ENCODE measurements around the gene HTR3C. TPM values are rescaled to one million over a fixed set of nuclear protein-coding genes. Genes with fewer than 3 reads are reported as not detected.

The HTR3C gene
- total RNA-seq, 2 donors from 2014 or later: not detected

- no peak overlapping the region for H3K9ac ChIP-seq (ENCODE audit: extremely low read depth, low read length, poor library complexity, severe bottlenecking)
- H3K4me3 Mint-ChIP-seq: no peak overlapping the region
- H3K27ac Mint-ChIP-seq: no peak overlapping the region
- H3K27me3 ChIP-seq (ENCODE audit: control insufficient read depth, insufficient read depth, low read length, poor library complexity, severe bottlenecking): no peaks in the 10 kb centered on the region
- H3K9me3 Mint-ChIP-seq: no peaks in the 10 kb centered on the region
- DNase-seq: peak; percentile 72
- no peaks in the 10 kb centered on the region for H3K9me3 ChIP-seq (ENCODE audit: control insufficient read depth, low read length)
- no peaks in the 10 kb centered on the region for H3K36me3 Mint-ChIP-seq (ENCODE audit: low read depth)
- TF ChIP-seq CTCF (conservative IDR thresholded peaks at IDR 0.05): peak; percentile 40
- no peaks in the 10 kb centered on the region for H3K27me3 Mint-ChIP-seq (ENCODE audit: insufficient read depth)
- H3K4me3 ChIP-seq (ENCODE audit: low read length): no peak overlapping the region
- H3K36me3 ChIP-seq (ENCODE audit: control insufficient read depth, insufficient read depth, low read length): no peaks in the 10 kb centered on the region
- no peak overlapping the region for H3K27ac ChIP-seq (ENCODE audit: low read depth, low read length)
- no peaks in the 10 kb centered on the region for H3K4me1 ChIP-seq (ENCODE audit: control insufficient read depth, insufficient read depth, low read length)
- H3K4me1 Mint-ChIP-seq: peaks cover 13% of the 10 kb centered on the region
- WGBS, 2 experiments (ENCODE audit: insufficient coverage in 1 of 2, insufficient read length in 1 of 2): 76 to 86% methylated on average over 4 to 5 of the region's 5 CpGs
Observed at GRCh38 chr3:184077881-184078280, 25.0 kb downstream of the HTR3C start.

GRCh38 chr3:184078851-184079250 is 26.0 kb downstream of the HTR3C start:
- Mint-ChIP-seq H3K9me3 (no peaks in the 10 kb centered on the region), H3K4me1 (peaks cover 13% of the 10 kb centered on the region)

GRCh38 chr3:184081116-184081830 is 28.4 kb downstream of the HTR3C start:
- H3K36me3 Mint-ChIP-seq (ENCODE audit: low read depth): no peaks in the 10 kb centered on the region
- Histone ChIP-seq H3K27me3 (ENCODE audit: control insufficient read depth, insufficient read depth, low read length, poor library complexity, severe bottlenecking) (no peaks in the 10 kb centered on the region), H3K9ac (ENCODE audit: extremely low read depth, low read length, poor library complexity, severe bottlenecking) (no peak overlapping the region), H3K4me3 (ENCODE audit: low read length) (no peak overlapping the region), H3K4me1 (ENCODE audit: control insufficient read depth, insufficient read depth, low read length) (no peaks in the 10 kb centered on the region), H3K36me3 (ENCODE audit: control insufficient read depth, insufficient read depth, low read length) (no peaks in the 10 kb centered on the region), H3K9me3 (ENCODE audit: control insufficient read depth, low read length) (peaks cover 6% of the 10 kb centered on the region), H3K27ac (ENCODE audit: low read depth, low read length) (no peak overlapping the region)
- no peak overlapping the region for H3K27ac Mint-ChIP-seq
- H3K4me3 Mint-ChIP-seq: no peak overlapping the region
- DNase-seq: no peak
- peaks cover 3% of the 10 kb centered on the region for H3K9me3 Mint-ChIP-seq
- 89 to 93% methylated on average over 12 to 16 of the region's 16 CpGs for WGBS, 2 experiments (ENCODE audit: insufficient coverage in 1 of 2, insufficient read length in 1 of 2)
- H3K4me1 Mint-ChIP-seq: peaks cover 13% of the 10 kb centered on the region
- TF ChIP-seq CTCF (conservative IDR thresholded peaks at IDR 0.05): no peak
- no peaks in the 10 kb centered on the region for H3K27me3 Mint-ChIP-seq (ENCODE audit: insufficient read depth)

More at GRCh38 chr3:184078851-184079250, 26.0 kb downstream of the HTR3C start:
- no peak for DNase-seq
- Mint-ChIP-seq H3K27me3 (ENCODE audit: insufficient read depth) (no peaks in the 10 kb centered on the region), H3K36me3 (ENCODE audit: low read depth) (no peaks in the 10 kb centered on the region), H3K4me3 (no peak overlapping the region), H3K27ac (no peak overlapping the region)
- no peaks in the 10 kb centered on the region for H3K4me1 ChIP-seq (ENCODE audit: control insufficient read depth, insufficient read depth, low read length)
- 85 to 100% methylated on average over 2 to 3 of the region's 3 CpGs for WGBS, 2 experiments (ENCODE audit: insufficient coverage in 1 of 2, insufficient read length in 1 of 2)
- no peaks in the 10 kb centered on the region for H3K27me3 ChIP-seq (ENCODE audit: control insufficient read depth, insufficient read depth, low read length, poor library complexity, severe bottlenecking)
- no peaks in the 10 kb centered on the region for H3K36me3 ChIP-seq (ENCODE audit: control insufficient read depth, insufficient read depth, low read length)
- no peaks in the 10 kb centered on the region for H3K9me3 ChIP-seq (ENCODE audit: control insufficient read depth, low read length)
- H3K9ac ChIP-seq (ENCODE audit: extremely low read depth, low read length, poor library complexity, severe bottlenecking): no peak overlapping the region
- no peak for TF ChIP-seq CTCF (conservative IDR thresholded peaks at IDR 0.05)
- no peak overlapping the region for H3K4me3 ChIP-seq (ENCODE audit: low read length)
- no peak overlapping the region for H3K27ac ChIP-seq (ENCODE audit: low read depth, low read length)

All from endodermal cell (in vitro differentiated cells).